ENCODE measurements around the gene RFTN1. TPM values are rescaled to one million over a fixed set of nuclear protein-coding genes. Genes with fewer than 3 reads are reported as not detected.

RFTN1 gene
- total and polyA plus RNA-seq, 2 of the 8 experiments (the other 6 are each of a cell fraction or from before 2014, with no cell fraction given) = 4.6 to 6.7 TPM

DNA sequence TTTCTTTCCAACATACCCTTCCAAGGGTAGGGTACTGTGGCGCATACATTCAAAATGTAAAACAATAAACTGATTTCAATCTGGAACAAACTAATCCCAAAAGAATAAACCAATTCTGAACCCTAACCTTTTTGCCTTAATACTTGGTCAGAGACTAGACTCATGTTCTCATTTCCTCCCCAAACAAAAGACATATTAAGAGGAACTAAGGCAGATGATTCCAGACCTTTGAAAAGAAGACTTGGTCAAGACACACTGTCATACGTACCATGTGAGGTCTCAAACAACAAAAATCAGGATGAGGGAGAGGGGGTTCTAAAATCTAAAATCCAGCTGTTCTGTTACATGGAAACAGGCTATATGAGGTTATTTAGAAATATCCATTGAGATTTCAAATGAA, 102.1 kb downstream of the RFTN1 start:
- no peak for FAIRE-seq

More for the DNA sequence above, 102.1 kb downstream of the RFTN1 start:
- Histone ChIP-seq H3K36me3 (ENCODE audit: control insufficient read depth in 2 of 4, insufficient read depth in 4 of 4, low read length in 3 of 4) (no peaks in the 10 kb centered on the region), H3K23ac (ENCODE audit: insufficient read length) (no peak overlapping the region), H3K27me3 (replicated peaks in 1 of 4; ENCODE audit: control insufficient read depth in 3 of 4, extremely low read depth in 1 of 4, insufficient read depth in 3 of 4, low read length in 3 of 4) (no peaks in the 10 kb centered on the region; a peak in 1 of 7 replicates), H3K27ac (ENCODE audit: low read depth, low read length) (no peak overlapping the region), H3K18ac (ENCODE audit: extremely low read depth, low read length) (no peak overlapping the region), H2BK20ac (ENCODE audit: low read length) (no peak overlapping the region), H3K9me3 (ENCODE audit: insufficient read depth in 2 of 2, low read depth in 1 of 2, low read length in 1 of 2) (no peaks in the 10 kb centered on the region), H2BK5ac (ENCODE audit: low read depth, low read length) (no peak overlapping the region), H4K91ac (replicated peaks; ENCODE audit: insufficient read length, low read length) (no peak overlapping the region), H3K14ac (ENCODE audit: insufficient read length) (no peak overlapping the region), H3K79me1 (ENCODE audit: low read depth, low read length) (no peaks in the 10 kb centered on the region), H2BK15ac (ENCODE audit: low read length) (no peak overlapping the region), H3K23me2 (ENCODE audit: low read depth, low read length) (no peaks in the 10 kb centered on the region; the same call in 1 of the 2 replicates), H4K20me1 (replicated peaks in 1 of 2; ENCODE audit: control insufficient read depth in 1 of 2, insufficient read depth in 2 of 2, low read length in 2 of 2) (no peaks in the 10 kb centered on the region), H2BK120ac (replicated peaks; ENCODE audit: low read depth, low read length) (no peak overlapping the region), H4K8ac (ENCODE audit: extremely low read depth, insufficient read depth, low read length) (no peak overlapping the region), H3K56ac (replicated peaks; ENCODE audit: insufficient read length, low read depth, low read length) (no peak overlapping the region), H2AFZ (ENCODE audit: low read length) (no peak overlapping the region), H3K4me1 (replicated peaks in 1 of 4; ENCODE audit: control insufficient read depth in 3 of 4, insufficient read depth in 4 of 4, low read length in 3 of 4) (no peaks in the 10 kb centered on the region), H4K5ac (ENCODE audit: insufficient read length, low read depth, low read length) (no peak overlapping the region), H2AK5ac (ENCODE audit: low read depth, low read length) (no peak overlapping the region), H3K4me3 (ENCODE audit: extremely low read depth in 1 of 4, insufficient read depth in 2 of 4, low read depth in 3 of 4, low read length in 4 of 4) (no peak overlapping the region), H3K79me2 (ENCODE audit: control insufficient read depth in 1 of 2, insufficient read depth in 2 of 2, low read length in 2 of 2) (no peaks in the 10 kb centered on the region), H2BK12ac (ENCODE audit: low read depth, low read length) (no peak overlapping the region), H3K9ac (replicated peaks in 1 of 4; ENCODE audit: extremely low read depth in 1 of 4, low read depth in 3 of 4, low read length in 3 of 4) (no peak overlapping the region), H3K4me2 (ENCODE audit: insufficient read depth in 1 of 2, low read depth in 2 of 2, low read length in 2 of 2) (no peak overlapping the region), H3K4ac (replicated peaks; ENCODE audit: insufficient read length, low read depth, low read length) (no peak overlapping the region)
- WGBS, 2 experiments (ENCODE audit: extremely low coverage in 1 of 2, insufficient coverage in 1 of 2, insufficient read length in 1 of 2, insufficient replicate concordance in 2 of 2, low coverage in 1 of 2, low lambda C conversion rate in 2 of 2, missing lambda C conversion rate in 1 of 2) = 84% methylated on average over 2 of the region's 2 CpGs; no CpG with 5 or more reads in 1 of the 2 experiments
- CTCF ChIA-PET (ENCODE audit: partially characterized antibody) = interaction anchor here (0.6 to 1.5 kb wide), 3 partner anchors 11 to 105 kb away, joined by 3 to 7 read pairs (median 3); no protein-coding TSS in a partner anchor
- POLR2A ChIA-PET (ENCODE audit: partially characterized antibody) = no interaction called here
- no peak for DNase-seq (ENCODE audit: low read depth in 1 of 2, low spot score in 2 of 2)
- TF ChIP-seq RXRA (IDR thresholded peaks at IDR 0.05; ENCODE audit: insufficient read depth, low read depth, low read length) (no peak), BRCA1 (IDR thresholded peaks at IDR 0.05; ENCODE audit: low read depth, low read length) (no peak), TBP (IDR thresholded peaks at IDR 0.05; ENCODE audit: low read depth, low read length) (no peak), EZH2 (IDR thresholded peaks at IDR 0.05; ENCODE audit: low read depth, low read length, severe bottlenecking) (no peak), SIN3A (conservative IDR thresholded peaks at IDR 0.05 in 1 of 2, IDR thresholded peaks at IDR 0.05 in 1 of 2; ENCODE audit: low read depth in 1 of 2, low read length in 2 of 2) (no peak), BCL11A (IDR thresholded peaks at IDR 0.05; ENCODE audit: low read depth in 2 of 2, low read length in 2 of 2) (no peak), E2F6 (IDR thresholded peaks at IDR 0.05) (no peak), SP4 (IDR thresholded peaks at IDR 0.05; ENCODE audit: low read length) (no peak), CEBPB (IDR thresholded peaks at IDR 0.05; ENCODE audit: low read depth, low read length) (no peak), NRF1 (IDR thresholded peaks at IDR 0.05; ENCODE audit: low read depth, low read length) (no peak), ATF3 (IDR thresholded peaks at IDR 0.05; ENCODE audit: insufficient read depth, low read depth, low read length) (no peak), CREB1 (IDR thresholded peaks at IDR 0.05) (no peak), TCF12 (IDR thresholded peaks at IDR 0.05; ENCODE audit: low read depth, low read length) (no peak)

All from H1 (cell line).